ENCODE results near the gene TOMM7. TPM values are rescaled to one million over a fixed set of nuclear protein-coding genes. Genes with fewer than 3 reads are reported as not detected.
A peak's percentile ranks its signal among the peaks of the same experiment; 100 is the strongest.

The TOMM7 gene
- total RNA-seq, 4 donors from 2014 or later = 141 to 303 (median 267) TPM

DNA sequence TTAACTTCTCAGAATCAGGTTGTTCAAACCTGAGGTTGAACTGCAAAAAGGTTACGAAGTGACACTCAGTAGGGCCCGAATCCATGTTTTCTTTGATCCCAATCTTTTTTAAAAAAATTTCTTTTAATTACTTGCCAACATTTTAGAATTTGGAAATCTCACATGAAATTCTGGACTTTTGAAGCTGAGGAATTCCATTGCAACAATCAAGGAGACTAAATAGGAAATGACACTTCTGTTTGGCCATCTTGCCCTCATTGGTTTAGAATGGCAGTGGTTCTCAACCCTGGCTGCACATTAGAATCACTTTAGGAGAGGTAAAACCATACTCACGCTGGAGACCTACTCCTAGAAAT lies 471 bp upstream of the TOMM7 start:
- Histone ChIP-seq H3K27me3 (no peaks in the 10 kb centered on the region), H3K4me3 (peak overlapping the region; percentile 72 to 85 (median 82)), H3K4me1 (peaks cover 14 to 44% (median 34%) of the 10 kb centered on the region in 4 donors), H3K9me3 (no peaks in the 10 kb centered on the region), H3K36me3 (peaks cover 0 to under 1% (median 0%) of the 10 kb centered on the region in 4 donors), H3K27ac (replicated peaks in 1 of 4) (peak overlapping the region; percentile 78 to 89 (median 86))
- WGBS = 50% methylated on average over 3 of the region's 3 CpGs
- TF ChIP-seq POLR2A (IDR thresholded peaks at IDR 0.05; ENCODE audit: low read depth) = no peak
- TF ChIP-seq, protein P1, sequence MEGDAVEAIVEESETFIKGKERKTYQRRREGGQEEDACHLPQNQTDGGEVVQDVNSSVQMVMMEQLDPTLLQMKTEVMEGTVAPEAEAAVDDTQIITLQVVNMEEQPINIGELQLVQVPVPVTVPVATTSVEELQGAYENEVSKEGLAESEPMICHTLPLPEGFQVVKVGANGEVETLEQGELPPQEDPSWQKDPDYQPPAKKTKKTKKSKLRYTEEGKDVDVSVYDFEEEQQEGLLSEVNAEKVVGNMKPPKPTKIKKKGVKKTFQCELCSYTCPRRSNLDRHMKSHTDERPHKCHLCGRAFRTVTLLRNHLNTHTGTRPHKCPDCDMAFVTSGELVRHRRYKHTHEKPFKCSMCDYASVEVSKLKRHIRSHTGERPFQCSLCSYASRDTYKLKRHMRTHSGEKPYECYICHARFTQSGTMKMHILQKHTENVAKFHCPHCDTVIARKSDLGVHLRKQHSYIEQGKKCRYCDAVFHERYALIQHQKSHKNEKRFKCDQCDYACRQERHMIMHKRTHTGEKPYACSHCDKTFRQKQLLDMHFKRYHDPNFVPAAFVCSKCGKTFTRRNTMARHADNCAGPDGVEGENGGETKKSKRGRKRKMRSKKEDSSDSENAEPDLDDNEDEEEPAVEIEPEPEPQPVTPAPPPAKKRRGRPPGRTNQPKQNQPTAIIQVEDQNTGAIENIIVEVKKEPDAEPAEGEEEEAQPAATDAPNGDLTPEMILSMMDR (IDR thresholded peaks at IDR 0.05) = no peak
- no peak for TF ChIP-seq POLR2AphosphoS5 (IDR thresholded peaks at IDR 0.05)
- TF ChIP-seq EP300 (IDR thresholded peaks at IDR 0.05) = no peak
- intact Hi-C loops (cut with DNase I) = loop anchor here (10.0 kb wide), 1 partner anchor 192 kb away; the partner anchor contains the start of gene HYCC1
- no peak for DNase-seq (ENCODE audit: extremely low spot score)

DNA sequence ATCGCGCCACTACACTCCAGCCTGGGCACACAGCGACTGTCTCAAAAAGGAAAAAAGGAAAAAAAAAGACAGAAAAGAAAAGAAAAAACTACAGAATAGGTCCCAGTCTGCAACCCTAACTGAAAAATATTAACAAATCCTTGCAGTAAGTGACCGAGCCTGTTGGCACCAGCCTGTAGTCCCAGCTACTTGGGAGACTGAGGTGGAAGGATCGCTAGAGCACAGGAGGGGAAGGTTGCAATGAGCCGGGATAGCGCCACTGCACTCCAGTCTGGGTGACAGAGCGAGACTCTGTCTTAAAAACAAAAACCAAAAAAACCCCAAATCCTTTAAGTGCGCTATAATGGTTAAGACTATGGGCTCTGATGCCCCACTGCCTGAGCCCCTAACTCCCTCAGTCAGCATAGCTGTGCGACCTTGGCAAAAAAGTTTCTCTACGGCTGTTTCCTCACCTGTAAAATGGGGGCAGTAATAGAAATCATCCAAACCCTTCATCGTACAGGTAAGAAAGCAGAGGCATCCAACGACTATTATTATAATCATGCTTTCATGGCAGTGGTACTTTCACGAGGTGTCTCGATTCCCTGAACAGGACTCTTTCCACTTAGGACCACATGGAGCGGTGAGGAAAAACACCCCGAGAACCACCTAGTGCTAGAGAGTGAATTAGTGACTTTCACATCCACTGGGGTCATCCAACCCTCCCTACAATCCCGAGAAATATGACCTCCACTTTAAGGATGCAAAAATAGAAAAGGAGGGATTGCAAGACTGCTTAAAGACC lies 755 bp downstream of the TOMM7 start:
- H3K36me3 ChIP-seq = peaks cover 8 to 13% (median 9%) of the 10 kb centered on the region in 4 donors
- no peaks in the 10 kb centered on the region for H3K9me3 ChIP-seq
- no peaks in the 10 kb centered on the region for H3K27me3 ChIP-seq
- 9% methylated on average over 18 of the region's 18 CpGs for WGBS
- peaks cover 14 to 46% (median 37%) of the 10 kb centered on the region in 4 donors for H3K4me1 ChIP-seq
- TF ChIP-seq POLR2AphosphoS5 (IDR thresholded peaks at IDR 0.05) = no peak
- TF ChIP-seq POLR2A (IDR thresholded peaks at IDR 0.05; ENCODE audit: low read depth) = no peak
- TF ChIP-seq, protein P1 (IDR thresholded peaks at IDR 0.05) = no peak
- no peak for TF ChIP-seq EP300 (IDR thresholded peaks at IDR 0.05)
- peak overlapping the region; percentile 78 to 89 (median 86) for H3K27ac ChIP-seq (replicated peaks in 1 of 4)
- H3K4me3 ChIP-seq = peak overlapping the region; percentile 72 to 85 (median 82)
- no peak for DNase-seq (ENCODE audit: extremely low spot score)
- intact Hi-C loops (cut with DNase I) = loop anchor here (10.0 kb wide), 1 partner anchor 193 kb away; the partner anchor contains the start of gene HYCC1

DNA sequence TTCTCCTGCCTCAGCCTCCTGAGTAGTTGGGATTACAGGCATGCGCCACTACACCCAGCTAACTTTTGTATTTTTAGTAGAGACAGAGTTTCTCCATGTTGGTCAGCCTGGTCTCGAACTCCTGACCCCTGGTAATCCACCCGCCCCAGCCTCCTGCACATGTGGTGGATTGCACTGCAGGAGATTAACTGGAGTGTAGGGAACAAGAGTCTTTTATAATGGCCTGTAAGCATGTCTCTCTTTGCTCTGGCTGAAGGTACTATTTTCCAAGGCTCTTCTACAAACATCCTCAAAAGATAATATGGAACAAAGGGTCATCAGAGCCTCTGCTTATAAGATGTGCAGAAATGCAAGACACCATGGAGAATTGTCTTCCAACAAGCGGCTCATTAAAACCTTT lies 3.2 kb downstream of the TOMM7 start:
- no peak for TF ChIP-seq EP300 (IDR thresholded peaks at IDR 0.05)
- no peak for TF ChIP-seq POLR2AphosphoS5 (IDR thresholded peaks at IDR 0.05)
- TF ChIP-seq, protein P1 (IDR thresholded peaks at IDR 0.05) = no peak
- TF ChIP-seq POLR2A (IDR thresholded peaks at IDR 0.05; ENCODE audit: low read depth) = no peak
- no peak overlapping the region for H3K27ac ChIP-seq (replicated peaks in 1 of 4)
- peaks cover 14 to 50% (median 38%) of the 10 kb centered on the region in 4 donors for H3K4me1 ChIP-seq
- peaks cover 8 to 36% (median 25%) of the 10 kb centered on the region in 4 donors for H3K36me3 ChIP-seq
- intact Hi-C loops (cut with DNase I) = no loop called here
- H3K4me3 ChIP-seq = no peak overlapping the region
- WGBS = 95% methylated on average over 4 of the region's 4 CpGs
- no peaks in the 10 kb centered on the region for H3K9me3 ChIP-seq
- DNase-seq (ENCODE audit: extremely low spot score) = no peak
- no peaks in the 10 kb centered on the region for H3K27me3 ChIP-seq

DNA sequence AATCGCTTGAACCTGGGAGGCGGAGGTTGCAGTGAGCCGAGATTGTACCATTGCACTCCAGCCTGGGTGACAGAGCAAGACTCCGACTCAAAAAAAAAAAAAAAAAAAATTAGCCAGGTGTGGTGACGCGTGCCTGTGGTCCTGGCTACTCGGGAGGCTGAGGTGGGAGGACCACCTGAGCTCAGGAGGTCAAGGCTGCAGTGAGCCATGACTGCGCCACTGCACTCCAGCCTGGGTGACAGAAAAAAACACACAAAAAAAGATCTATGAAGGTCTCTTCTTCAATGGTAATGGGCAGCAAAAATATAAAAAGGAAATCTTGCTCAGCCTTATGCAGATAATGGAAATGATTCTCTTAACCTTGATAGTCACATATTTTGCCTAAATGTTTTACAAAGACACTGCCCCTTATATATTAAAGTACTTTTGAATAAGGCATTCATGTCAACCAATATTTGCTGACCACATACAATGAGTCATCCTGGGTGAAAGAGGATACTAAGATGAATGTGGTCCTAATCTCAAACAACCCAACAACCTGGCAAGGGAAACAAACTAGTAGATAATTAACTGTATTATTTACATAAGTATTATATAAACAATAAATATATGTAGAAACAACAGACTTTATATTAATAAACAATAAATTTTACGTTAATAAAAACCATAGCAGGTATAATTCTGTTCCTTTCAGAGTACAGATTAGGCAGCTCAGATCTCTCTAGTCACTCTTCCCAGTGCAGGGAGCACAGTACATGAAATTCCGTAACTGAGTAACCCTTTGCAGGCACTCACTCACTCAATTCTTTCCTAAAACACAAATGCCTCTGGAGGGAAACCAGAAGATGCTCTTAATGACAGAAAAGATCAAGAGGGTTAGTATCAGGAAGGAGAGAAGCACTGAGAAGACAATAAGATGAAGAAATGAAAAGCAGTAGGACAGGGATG lies 8.1 kb downstream of the TOMM7 start:
- DNase-seq (ENCODE audit: extremely low spot score) = no peak
- intact Hi-C loops (cut with DNase I) = no loop called here
- Histone ChIP-seq H3K36me3 (peaks cover 15 to 76% (median 39%) of the 10 kb centered on the region in 4 donors), H3K4me3 (no peak overlapping the region), H3K27ac (replicated peaks in 1 of 4) (no peak overlapping the region), H3K4me1 (peaks cover 0 to 18% (median 10%) of the 10 kb centered on the region in 4 donors), H3K9me3 (no peaks in the 10 kb centered on the region), H3K27me3 (no peaks in the 10 kb centered on the region)
- 86% methylated on average over 10 of the region's 10 CpGs for WGBS
- TF ChIP-seq EP300 (IDR thresholded peaks at IDR 0.05) = no peak
- TF ChIP-seq POLR2AphosphoS5 (IDR thresholded peaks at IDR 0.05) = no peak
